Astrocyte of the cerebellum (primary cell): Measurements from ENCODE around the gene RUVBL1.

Source experiments
- DNase-seq: peaks from one replicate; pipeline ENCODE4 v3.0.0-alpha.2; 2011; ENCODE audit warnings: low read depth
- H3K4me3 ChIP-seq: 2 replicates; pipeline ENCODE4 v1.5.1; 2011; ENCODE audit warnings: mild to moderate bottlenecking, low read depth, low read length, moderate library complexity
- CTCF ChIP-seq: IDR thresholded peaks from 2 replicates; pipeline ENCODE4 v1.5.1; 2012; ENCODE audit warnings: low read length, low read depth, moderate library complexity, mild to moderate bottlenecking; ENCODE audit errors: missing control alignments
- in situ Hi-C: cut with HindIII; loops from 2 replicates; pipeline ENCODE4 v1.10.0; 2017; ENCODE audit warnings: low sequenced_read_pairs

RUVBL1 gene

GRCh38 chr3:128050597-128050996 is 73.0 kb downstream of the RUVBL1 start:
- in situ Hi-C loops, result no loop called here
- DNase-seq, result no peak
- H3K4me3 ChIP-seq, result no peak overlapping the region
- TF ChIP-seq CTCF, result no peak

- in situ Hi-C loops, result no loop called here
- TF ChIP-seq CTCF, result no peak
- no peak for DNase-seq
- no peak overlapping the region for H3K4me3 ChIP-seq
Observed at GRCh38 chr3:128041344-128041743, 82.3 kb downstream of the RUVBL1 start.

- in situ Hi-C loops, result no loop called here
- no peak for TF ChIP-seq CTCF
- no peak for DNase-seq
- H3K4me3 ChIP-seq, result no peak overlapping the region
Observed at GRCh38 chr3:128040660-128041059, 83.0 kb downstream of the RUVBL1 start.

GRCh38 chr3:128040041-128040440 is 83.6 kb downstream of the RUVBL1 start:
- in situ Hi-C loops, result no loop called here
- no peak for TF ChIP-seq CTCF
- H3K4me3 ChIP-seq, result no peak overlapping the region
- DNase-seq, result no peak

GRCh38 chr3:128036119-128036518 is 87.5 kb downstream of the RUVBL1 start:
- no peak for TF ChIP-seq CTCF
- DNase-seq, result no peak
- in situ Hi-C loops, result no loop called here
- H3K4me3 ChIP-seq, result no peak overlapping the region

GRCh38 chr3:128033102-128033501 is 90.5 kb downstream of the RUVBL1 start:
- no peak overlapping the region for H3K4me3 ChIP-seq
- no peak for TF ChIP-seq CTCF
- in situ Hi-C loops, result no loop called here
- DNase-seq, result no peak
